Measurements from ENCODE around the gene TP53AIP1. TPM values are rescaled to one million over a fixed set of nuclear protein-coding genes. Genes with fewer than 3 reads are reported as not detected.
"Not testable (repeated sequence)": the region's sequence is repeated elsewhere in the genome, so short reads cannot be mapped to it uniquely, and the experiment has no call there.

TP53AIP1 gene
- total RNA-seq, 1 donor from 2014 or later = not detected

DNA sequence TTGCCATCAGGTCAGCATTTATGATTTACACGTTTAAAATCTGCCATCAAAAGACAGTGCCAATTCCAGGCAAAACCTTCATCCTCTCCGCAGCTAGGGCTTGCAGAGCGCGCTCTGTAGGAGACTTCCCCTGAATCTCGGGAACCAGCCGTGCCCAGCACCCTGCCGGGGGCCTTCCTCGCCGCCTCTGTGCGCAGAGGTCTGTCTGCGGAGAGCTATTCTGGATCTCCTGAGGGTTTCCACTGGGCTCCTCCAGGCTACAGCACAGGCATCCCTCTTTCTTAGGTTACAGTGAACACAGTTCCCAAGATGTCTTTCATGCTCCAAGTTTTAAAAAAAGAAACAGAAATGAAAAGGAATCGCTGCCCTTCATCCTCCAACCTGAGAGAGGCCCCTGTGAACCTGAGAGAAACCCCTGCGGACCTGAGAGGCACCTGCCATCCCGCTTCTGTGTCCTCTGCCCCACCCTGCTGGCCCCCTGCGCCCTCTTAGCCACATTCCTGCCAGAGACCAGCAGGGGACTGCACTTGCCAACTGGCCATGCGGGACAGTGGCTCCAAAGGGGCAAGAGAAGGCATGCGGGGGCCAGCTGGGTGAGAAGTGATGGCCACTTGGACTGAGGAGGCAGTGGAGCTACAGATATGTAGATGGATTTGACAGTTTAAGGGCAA lies 16.1 kb downstream of the TP53AIP1 start:
- intact Hi-C loops (cut with micrococcal nuclease) = no loop called here

DNA sequence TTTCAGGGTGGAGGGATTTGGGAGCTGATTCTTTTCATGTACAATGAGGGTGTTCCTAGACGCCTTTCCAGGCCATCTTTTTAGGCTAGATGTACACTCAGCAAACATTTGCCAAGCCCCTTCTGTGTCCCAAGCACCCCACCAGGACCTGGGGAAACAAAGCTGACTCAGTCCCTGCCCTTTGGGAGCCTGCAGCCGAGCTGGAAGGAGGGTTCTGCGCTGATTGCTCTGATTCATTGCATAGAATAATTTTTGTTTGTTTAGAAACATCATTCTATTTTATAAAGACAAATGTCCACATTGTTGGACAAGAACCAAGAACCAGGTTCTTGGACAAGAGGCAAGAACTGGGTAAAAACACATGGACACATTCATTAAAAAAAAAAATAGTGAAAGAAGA lies 16.7 kb downstream of the TP53AIP1 start:
- intact Hi-C loops (cut with micrococcal nuclease) = no loop called here

DNA sequence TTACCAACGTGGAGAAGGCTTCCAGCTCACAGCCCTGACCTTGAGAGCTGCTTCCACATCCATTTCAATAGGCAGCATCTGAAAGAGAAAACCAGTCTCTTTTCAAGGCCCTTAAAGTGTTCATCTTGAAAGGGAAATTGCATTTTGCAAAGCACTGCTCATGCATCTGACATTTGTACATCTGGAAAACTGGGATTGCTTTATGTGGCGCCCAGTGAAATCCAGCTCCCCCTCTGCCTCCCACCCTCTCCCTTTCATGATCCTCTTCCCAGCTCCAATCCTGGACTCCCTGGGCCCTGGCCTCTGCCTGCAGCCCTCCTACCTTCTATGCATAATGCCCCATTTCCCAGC lies 17.4 kb downstream of the TP53AIP1 start:
- intact Hi-C loops (cut with micrococcal nuclease) = no loop called here

DNA sequence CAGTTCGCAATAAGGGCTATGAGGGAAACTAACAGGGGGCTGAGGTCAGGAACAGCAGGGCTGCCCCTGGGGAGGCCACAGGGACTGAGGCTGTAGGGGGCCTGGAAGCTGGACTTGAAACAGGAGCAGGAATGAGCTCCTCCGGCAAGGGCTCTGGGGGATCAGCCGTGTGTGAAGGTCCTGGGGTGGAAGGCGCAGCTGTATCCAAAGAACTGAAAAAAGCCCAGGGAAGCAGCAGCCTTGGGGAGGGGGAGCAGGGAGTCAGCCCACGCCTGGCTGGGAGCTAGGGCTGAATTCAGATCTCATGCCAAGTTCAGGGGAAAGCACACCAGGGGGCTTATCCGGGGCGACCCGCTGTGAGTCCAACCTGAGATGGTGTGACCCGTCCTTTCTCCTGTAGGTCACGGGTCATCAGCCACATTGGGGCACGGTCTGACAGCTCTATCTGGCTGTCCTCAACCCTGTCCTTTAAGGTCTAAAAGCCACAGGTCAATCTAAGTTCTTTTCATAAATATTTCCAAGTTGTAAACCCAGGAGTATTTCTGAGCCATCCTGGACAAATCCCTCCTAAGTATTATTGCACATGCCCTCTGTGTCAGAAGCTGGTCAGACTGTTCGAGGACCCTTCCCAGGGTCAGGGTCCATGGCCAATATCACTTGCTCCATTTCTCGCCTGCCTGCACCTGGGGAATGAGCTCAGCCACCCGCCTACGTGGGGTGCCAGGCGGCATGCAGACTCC lies 18.0 kb downstream of the TP53AIP1 start:
- intact Hi-C loops (cut with micrococcal nuclease) = no loop called here

DNA sequence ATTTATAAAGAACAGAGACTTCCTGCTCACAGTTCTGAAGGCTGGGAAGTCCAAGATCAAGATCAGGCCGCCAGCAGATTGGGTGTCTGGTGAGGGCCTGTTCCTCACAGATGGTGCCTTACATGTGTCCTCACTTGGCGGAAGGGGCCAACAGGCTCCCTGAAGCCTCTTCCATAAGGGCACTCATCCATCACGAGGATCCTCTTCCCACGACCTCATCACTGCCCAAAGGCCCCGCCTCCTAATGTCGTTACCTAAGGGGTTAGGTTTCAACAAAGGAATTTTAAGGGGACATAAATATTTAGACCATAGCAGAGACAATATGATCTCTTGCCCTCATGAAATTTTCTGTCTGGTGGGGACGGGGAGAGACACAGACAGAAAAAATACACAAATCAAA lies 18.6 kb downstream of the TP53AIP1 start:
- intact Hi-C loops (cut with micrococcal nuclease) = no loop called here

DNA sequence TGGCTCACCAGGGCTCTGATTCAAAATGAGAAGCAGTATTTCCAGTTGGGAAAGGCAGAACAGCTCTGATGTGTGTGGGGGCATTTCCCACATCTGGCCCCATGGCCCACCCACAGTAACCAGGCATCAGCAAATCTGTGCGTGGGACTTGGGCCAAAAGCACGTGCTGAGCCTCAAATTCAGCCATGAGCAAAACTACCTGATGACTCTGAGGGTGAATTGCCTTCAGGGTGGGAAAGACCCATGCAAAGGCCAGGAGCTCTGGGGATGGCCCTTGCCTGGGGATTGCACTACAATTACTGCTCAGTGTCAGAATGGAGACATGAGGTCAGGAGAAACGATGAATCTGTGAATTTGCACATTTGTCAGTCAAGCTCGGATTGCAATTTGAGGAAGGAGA lies 20.9 kb downstream of the TP53AIP1 start:
- intact Hi-C loops (cut with micrococcal nuclease) = no loop called here

DNA sequence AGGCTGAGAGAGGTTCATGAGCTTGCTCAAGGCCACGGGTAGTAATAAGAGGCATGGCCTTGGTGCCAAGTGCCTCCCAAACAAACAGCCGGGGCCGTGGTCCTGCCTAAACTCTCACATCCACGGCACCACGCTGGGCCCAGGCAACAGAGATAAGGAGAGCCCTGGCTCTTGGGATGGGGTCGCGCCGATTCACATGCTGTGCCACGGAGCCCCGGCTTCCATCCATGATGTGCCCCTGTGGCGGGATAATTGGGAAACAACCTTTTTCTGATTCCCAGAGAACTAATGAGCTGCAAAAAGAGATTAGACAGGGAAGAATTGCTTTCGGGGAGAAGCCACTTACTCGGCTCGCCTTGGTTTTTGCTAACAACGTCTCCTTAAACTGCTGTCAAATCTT lies 22.0 kb downstream of the TP53AIP1 start:
- intact Hi-C loops (cut with micrococcal nuclease) = no loop called here

DNA sequence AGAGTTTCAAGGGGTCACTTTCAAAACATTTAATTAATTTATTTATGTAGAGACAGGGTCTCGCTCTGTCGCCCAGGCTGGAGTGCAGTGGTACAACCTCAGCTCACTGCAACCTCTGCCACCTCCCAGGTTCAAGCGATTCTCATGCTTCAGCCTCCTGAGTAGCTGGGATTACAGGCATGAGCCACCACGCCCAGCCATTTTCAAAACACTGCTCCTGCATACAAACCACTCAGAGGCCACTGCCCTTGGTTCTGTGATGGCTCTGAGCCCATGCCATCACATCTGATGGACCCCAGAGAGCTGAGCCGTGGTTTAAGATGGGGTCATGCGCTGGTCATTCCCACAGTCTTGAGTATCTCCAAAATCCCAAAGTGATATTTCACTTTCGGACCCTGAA lies 23.0 kb downstream of the TP53AIP1 start:
- intact Hi-C loops (cut with micrococcal nuclease) = not testable (repeated sequence)

DNA sequence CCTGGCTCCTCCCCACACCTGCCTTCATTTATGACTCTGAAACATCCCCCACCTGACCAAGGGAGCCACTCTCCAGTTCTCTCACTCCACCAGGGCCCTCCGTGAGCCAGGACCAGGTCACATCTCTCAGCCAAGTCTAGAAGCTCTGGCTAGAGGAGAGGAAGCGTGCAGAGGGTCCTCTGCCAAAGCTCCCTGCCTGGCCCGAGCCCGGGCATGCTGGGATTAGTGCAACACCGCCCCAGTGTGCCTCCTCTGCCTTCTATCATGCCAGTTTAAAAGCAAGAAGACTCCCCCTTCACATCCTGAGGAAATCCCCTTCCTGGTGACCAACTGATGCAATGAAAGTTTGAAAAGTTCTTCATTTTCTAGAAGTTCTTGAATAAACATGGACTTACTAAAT lies 23.5 kb downstream of the TP53AIP1 start:
- intact Hi-C loops (cut with micrococcal nuclease) = no loop called here

DNA sequence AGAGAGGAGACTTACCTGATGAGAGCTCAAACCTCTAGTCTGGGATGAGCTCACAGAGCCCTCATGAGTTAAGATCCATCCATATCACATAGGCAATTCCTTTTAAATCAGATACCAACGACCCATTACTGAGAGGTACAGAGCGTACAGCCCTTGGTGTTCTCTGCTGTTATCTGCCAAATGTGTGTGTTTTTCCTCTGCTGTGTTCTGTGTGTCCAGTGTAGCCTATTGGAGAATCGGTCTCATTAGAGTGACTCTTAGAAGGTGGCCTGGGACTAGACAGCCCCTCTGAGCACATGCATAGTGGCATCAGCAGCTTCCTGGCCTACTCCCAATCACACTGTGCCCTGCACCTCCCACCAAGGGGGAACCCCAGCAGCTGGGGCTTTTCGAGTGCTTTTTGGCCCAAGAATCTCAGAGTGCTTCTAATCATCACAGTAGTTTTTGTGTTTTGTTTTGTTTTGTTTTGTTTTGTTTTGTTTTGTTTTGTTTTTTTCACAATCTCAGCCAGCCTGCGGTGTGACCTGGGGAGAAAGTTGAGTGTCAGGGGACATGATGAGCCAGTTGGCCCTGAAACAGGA lies 25.4 kb downstream of the TP53AIP1 start:
- intact Hi-C loops (cut with micrococcal nuclease) = no loop called here

DNA sequence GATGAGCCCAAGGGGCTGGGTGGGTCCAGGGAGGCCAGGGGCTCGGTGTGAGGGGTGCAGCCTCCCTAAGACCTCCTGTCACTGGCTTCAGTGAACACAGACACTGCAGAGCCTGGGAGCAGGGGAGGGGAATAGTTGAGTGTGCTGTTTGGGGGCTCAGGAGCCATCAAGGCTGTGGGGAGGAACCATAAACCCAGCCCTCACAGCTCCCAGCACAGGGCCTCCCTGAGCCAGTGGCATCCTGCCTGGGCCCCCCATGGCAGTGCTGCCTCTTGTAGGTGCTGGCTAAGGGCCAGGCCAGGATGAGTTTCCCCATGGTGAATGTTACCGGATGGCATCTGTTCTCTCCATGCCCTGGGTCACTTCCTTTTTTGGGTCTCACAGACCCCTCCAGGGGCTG lies 26.0 kb downstream of the TP53AIP1 start:
- intact Hi-C loops (cut with micrococcal nuclease) = no loop called here

DNA sequence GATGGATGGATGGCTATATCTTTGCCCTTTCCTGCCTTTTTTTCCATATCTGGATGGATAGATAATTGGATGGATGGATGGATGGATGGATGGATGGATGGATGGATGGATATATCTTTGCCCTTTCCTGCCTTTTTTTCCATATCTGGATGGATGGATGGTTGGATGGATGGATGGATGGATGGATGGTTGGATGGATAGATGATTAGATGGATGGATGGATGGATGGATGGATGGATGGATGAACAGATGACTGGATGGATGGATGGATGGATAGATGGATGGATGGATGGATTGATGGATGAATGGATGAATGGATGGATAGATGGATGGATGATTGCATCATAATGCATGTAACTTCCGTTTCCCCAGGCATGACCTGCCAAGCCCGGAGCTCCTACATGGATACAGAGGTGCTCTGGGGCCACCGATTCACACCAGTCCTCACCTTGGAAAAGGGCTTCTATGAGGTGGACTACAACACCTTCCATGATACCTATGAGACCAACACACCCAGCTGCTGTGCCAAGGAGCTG lies 26.6 kb downstream of the TP53AIP1 start:
- intact Hi-C loops (cut with micrococcal nuclease) = no loop called here

DNA sequence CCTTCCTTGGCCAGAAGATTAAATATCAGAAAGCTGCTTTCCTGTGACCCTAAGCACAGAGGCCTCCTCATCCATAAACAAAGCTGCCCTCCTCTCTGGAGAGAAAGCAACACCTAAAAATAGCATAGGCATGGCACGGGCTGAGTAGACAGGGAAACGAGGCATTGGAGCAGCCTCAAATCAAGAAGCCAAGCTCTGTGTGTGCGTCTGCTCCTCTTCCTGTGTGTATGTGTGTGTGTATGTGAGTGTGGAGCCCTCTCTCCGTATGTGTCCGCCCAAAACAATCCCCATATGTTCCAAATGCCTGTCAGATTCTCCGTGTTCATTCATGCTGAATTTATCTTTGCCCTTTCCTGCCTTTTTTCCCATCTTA lies 27.5 kb downstream of the TP53AIP1 start:
- intact Hi-C loops (cut with micrococcal nuclease) = no loop called here

DNA sequence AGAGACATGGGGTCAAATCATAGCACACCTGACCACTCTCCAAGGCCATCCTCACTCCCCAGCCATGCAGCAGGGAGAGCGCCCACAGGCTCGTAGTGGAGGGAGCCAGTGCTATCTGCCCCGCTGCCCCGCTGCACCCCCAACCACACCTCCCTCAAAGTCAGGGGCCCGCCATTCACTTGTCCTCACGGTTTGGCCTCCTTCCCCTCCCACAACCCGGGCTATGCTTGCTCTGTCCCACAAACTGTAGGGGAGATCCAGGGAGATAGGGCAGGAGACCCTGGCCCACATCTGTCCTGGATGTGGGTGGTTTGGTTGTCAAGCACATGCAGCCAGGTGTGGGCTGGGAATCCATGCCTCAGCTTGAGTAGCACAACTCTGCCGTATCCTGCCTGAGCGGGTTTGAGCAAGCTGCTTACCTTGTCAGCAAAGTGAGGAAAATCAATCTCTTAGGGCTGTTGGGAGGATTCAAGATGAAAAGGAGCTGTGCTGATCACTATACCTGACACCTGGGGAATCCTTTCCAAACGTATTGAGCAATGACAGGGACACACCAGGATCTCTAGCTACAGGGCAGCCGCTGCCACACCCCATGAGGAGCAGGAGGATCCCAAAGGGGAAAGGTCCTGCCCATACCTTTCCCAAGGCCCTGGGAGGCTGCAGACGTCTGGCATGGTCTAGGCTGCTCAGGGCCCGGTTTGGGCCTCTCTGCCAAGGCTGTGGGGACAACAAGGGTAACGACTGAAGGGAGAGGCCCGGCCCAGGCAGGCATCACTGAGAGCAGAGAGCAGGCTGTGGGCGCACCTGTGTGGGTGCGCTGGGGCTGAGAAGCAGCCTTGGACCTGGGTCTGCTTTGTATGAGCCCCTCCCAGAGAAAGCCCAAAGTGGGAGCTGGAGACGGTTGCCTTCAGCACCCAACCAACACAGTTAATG lies 28.2 kb downstream of the TP53AIP1 start:
- intact Hi-C loops (cut with micrococcal nuclease) = no loop called here

DNA sequence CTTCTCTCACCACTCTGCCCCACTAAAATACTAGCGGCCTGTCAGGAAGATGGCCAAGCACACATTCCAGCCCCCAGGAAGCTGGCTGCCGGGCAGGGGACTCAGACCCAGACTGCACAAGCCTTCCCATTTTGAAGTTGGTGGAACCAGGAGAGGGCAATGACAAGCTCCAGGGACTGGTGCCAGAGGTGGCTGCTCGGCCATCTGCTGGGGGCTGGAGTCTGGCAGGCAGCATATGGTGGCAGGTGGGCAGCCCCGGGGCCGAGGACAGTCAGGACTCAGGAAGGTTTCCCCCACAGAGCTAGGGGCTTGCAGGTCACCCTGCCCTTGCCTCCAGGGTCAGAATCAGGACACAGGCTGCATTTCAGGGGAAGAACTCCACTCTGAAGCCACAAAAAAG lies 28.9 kb downstream of the TP53AIP1 start:
- intact Hi-C loops (cut with micrococcal nuclease) = no loop called here

DNA sequence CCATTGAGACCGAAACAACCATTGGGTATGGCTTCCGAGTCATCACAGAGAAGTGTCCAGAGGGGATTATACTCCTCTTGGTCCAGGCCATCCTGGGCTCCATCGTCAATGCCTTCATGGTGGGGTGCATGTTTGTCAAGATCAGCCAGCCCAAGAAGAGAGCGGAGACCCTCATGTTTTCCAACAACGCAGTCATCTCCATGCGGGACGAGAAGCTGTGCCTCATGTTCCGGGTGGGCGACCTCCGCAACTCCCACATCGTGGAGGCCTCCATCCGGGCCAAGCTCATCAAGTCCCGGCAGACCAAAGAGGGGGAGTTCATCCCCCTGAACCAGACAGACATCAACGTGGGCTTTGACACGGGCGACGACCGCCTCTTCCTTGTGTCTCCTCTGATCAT lies 31.0 kb downstream of the TP53AIP1 start:
- intact Hi-C loops (cut with micrococcal nuclease) = no loop called here

DNA sequence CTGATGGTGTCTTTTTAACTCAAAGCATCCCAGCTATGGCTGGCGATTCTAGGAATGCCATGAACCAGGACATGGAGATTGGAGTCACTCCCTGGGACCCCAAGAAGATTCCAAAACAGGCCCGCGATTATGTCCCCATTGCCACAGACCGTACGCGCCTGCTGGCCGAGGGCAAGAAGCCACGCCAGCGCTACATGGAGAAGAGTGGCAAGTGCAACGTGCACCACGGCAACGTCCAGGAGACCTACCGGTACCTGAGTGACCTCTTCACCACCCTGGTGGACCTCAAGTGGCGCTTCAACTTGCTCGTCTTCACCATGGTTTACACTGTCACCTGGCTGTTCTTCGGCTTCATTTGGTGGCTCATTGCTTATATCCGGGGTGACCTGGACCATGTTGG lies 31.4 kb downstream of the TP53AIP1 start:
- intact Hi-C loops (cut with micrococcal nuclease) = no loop called here

DNA sequence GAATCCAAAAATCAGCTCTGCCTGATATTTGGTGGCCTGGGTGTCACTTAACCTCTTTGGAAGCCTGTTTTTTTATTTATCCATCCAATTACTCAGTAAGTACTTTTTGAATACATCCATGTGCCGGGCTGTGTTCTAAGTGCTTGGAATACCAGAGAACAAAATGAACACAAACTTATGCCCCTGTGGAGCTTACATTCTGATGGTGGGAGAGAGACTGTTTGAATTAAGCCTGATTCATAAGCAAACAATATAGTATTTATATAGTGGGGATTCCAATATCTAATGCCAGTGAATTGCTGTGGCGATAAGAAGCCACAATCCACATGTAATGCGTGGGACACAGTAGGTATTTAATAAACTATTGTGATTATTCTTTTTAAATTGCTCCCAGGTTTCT lies 32.1 kb downstream of the TP53AIP1 start:
- intact Hi-C loops (cut with micrococcal nuclease) = no loop called here

DNA sequence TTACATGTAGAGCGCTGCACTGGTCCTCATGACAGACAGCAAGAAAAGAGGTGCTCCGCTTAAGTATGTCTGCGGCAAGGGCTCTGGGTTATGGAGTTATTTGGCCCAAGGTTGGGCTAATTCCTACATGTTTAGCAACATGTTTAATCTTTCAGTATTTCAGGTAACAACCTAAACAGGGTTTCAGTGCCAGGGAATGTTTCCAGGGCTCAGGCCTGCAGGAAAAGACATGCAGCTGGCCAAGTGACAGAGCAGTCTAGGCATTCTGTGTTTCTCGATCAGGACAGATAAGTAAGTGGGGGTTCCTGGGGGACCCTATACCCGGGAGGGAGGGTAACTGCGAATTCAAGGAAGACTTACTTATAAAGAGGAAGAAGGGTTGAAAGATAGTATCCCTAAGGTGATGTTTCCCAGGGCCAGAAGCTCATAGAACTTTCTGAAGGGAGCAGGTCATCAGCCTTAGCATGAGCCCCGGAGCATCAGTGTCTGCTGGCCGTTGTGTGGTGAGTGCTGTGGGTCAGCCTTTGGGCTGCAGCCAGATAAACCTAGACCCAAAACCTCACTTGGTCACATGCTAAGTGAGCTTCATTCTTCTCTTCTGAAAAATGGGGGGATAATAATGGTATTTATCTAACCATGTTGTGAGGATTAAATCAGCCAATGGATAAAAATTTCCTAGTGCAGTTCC lies 33.1 kb downstream of the TP53AIP1 start:
- intact Hi-C loops (cut with micrococcal nuclease) = no loop called here

DNA sequence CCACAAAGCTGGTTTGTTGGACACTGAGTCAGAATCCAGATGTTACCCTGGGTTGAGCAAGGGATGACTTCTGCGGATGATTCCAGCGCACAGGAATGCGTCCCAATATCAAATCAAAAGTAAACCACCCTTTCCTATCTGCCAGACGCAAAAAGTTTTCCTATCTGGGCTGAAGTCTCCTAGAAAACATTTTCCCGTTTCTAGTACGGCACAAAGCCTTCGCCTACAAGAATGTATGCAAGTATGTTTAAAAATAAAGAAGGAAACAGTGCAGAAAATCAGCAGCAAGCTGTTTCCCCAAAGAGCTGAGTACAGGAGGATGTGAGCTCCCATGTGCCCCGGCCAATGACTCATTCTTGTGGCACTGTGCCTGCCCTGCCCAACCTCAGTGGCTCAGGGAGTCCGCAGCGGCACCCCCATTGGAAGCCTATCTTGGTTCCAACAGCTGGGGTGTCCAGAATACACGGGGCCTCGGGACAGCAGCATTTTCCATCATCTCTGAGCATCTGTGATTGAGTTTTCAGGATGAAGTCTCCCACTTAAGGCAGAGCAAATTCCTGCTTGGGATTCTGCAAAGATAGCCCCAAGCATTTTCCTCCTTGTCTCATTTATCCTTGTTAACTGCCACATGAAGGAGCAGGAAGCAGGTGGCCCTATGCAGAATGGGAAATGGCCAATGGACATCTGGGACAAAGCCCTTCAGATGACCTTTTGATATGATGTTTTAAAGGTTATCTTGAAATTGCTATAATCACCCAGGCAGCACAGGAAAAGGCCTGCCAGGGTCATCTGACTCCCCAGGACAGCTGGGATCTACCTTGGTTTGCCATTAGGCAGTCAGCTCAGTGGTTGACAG lies 34.1 kb downstream of the TP53AIP1 start:
- intact Hi-C loops (cut with micrococcal nuclease) = no loop called here
